Measurements from ENCODE around the gene CACNA1S.

CACNA1S gene

DNA sequence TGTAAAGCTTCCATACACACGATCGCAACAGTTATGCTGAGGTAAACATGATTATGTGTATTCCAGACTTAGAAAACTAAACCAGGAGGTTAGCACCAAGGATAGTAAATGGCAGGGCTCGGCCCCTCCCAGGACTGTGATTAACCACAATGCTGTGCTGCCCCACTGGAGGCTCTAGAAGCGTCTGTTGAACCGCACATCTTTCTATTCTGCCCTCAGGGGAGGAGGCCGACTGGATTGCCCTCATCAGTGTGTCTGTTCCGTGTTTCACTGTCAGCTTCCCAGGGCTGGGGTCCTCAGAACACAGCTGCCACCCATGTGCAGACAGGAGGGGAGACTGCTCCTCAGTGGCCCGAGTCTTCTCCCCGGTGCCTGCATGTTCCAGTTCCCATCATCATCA, 27.5 kb upstream of the CACNA1S start:
- no peak for DNase-seq

DNA sequence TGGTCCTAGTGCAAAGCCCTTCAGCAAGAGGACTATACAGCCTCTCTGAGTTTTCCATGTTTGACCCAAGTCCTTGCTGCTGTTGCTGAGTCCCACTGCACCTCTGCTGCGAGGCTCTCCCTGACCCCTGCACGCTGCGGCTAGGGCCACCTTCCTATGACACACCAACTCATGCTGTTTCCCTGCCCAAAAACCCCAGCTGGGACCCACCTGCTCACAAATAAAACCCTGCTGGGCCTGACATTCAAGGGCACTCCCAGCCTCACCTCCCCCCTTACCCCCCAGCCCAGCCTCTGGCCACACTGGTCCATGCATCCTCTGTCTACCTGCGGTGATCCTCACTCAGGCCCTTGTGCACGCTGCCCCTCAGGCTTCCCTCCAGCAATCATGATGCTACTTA, 27.1 kb upstream of the CACNA1S start:
- DNase-seq, result no peak

DNA sequence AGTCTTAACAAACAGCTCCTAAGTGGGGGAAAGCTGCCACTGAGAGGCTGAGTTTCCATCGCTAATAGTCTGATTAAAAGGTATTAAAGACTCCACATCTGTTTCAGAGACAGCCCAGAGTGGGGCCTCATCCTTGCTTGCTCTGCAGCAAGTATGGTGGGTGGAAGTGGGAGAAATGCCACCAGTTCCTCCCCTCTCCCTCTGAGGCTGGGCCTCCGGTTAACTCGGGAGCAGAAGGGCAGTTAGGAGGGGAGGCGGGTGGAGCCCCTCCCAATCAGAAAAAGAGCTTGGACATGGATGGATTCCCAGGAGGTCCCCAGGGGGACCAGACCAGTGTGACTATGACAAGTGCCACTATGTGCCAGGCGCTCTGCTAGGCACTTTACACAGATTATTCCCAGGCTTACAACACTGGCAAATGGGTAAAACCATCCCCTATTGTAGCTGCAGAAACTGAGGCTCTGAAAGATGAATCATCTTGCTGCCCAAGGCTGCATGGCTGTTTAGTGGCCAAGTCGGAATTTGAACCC, 26.1 kb upstream of the CACNA1S start:
- DNase-seq, result no peak

GRCh38 chr1:201137579-201138310, 25.5 kb upstream of the CACNA1S start:
- DNase-seq, result peak; percentile 83

- DNase-seq, result no peak
Observed at GRCh38 chr1:201137024-201137392, 24.8 kb upstream of the CACNA1S start.

GRCh38 chr1:201136355-201137023, 24.3 kb upstream of the CACNA1S start:
- DNase-seq, result no peak

DNA sequence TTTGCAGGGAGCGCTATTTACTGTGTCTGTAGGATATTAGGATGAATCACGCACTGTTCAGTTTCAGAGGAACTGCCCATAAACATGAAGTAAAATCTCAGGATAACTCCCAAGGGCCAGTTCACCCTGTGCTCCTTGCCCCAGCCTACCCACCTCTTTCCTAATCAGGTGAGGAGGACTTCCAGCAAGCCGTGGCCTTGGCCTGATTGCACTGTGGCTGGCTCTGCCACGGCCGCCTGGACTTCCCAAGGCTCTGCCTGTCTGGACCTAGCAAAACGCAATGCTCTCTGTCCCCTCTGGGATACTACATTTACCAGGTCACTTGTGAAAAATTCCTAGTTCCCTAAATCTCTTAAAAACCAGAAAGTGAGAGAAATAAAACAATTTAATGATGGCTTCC, 22.2 kb upstream of the CACNA1S start:
- DNase-seq, result no peak

DNA sequence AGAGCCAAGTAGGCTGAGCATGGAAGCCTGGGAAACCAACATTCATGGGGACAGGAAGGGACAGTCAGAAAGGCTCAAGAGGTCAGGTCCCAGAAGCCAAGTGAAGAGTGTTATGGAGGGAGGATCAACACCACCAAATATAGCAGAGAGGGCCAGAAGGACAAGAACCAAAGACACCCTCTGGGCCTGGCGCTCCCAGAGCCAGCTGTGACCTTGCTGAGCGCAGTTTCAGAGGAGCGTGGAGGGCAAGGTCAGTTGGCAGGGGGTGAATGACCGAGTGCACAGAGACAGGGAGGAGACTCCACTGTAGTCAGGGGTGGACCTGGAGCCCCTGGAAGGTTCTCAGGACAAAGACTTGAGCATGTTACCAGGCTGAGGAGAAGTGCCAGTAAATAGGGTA, 19.2 kb upstream of the CACNA1S start:
- DNase-seq, result no peak

DNA sequence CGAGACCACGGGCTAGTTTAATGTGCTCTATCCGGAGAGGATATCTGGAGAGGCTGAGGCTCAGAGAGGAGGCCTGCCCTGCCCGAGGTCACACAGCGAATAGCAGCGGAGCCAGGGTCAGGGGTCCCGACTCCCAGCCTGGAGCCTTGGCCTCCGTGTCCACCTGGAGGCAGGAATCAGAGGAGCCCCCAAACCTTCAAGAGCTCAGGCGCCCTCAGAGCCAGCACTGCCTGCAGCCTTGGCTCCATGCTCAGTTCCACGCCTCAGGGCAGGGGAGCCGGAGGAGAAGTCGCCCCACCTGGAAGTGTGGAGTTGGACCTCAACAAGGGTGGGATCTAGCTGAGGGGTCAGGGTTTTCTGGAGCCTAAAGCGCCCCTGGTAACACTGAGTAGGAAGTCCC, 16.7 kb upstream of the CACNA1S start:
- no peak for DNase-seq

DNA sequence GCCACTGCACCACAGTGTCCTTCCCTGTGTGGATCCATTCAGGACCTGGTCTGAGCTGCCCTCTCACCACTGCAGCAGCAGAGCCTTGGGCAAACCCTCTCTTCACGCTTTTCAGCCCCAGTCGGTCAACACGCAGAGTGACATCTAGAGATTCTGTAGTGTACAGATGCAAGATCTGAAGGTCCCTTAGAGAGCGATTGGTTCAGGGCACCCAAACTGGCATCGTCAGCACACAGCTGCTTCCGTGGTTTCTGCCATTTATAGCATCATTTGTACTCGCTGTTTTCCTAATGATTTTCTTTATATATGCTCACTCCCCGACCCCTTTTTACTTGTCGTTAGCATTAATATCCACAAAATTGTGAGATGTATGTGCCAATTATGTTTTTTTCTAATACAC, 16.2 kb upstream of the CACNA1S start:
- no peak for DNase-seq

GRCh38 chr1:201127755-201128455, 15.7 kb upstream of the CACNA1S start:
- no peak for DNase-seq

DNA sequence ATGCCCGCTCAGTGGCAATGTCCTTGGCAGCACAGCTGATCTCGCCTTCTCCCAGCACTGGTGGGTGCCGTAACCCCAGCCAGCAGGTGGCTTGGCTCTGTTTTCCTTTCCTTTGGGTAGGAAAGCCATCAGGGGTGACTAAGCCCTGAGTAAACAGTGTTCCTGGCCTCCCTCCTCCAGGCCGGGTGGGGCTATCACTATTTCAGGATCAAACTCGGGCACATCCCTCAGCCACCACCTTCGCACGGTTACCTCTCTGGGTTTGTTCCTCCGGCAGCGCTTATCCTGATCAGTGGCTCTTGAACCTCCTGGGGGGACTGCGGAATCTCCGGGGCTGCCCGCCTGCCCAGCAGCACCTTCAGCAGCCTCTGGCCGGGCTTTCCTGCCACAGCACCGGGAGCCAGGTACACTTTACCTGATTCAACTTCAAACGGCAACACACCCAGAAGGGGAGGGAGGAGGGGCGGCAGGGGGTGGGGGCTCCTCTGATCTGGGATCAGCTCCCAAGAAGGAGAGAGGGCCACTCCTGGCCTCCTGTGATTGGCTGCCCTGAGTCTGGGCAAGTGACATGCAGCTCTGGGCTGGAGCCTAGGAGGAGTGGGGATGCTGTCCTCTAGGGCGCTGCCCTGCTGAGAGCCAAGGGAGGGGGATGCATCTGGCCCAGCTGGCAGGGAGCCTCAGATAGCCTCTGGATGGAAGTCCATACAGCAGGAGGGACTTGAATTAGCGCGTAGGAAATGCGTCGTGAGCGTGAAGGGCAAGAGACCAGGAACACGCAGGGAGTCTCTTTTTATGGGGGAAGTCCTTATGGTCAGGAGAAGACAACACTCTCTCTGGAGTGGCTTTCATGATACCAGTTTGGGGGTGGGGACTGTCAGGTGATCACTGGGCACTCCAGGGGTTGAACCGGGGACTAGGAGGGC, 14.9 kb upstream of the CACNA1S start, which contains the start of gene ASCL5:
ASCL5 (minus strand) TSS at position 353 of the 923 bp plus-strand sequence. CDS start 11,812 bp downstream, outside the sequence.
- no peak for DNase-seq

DNA sequence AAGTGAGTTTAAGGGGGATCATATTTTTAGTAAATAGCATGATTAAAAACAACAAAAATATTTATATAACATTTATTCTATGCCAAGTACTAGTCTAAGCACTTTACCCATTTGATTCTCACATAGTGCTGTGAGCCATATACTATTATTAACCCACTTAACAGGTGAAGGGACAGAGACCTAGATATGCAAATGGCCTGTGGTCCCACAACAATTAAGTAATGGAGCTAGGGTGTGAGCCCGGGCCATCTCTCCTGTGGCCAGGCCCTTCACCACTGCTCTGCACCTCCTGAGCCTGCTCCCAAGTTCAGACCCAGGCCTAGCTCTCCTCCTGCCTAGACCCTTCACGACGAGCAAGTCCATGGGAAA, 14.2 kb upstream of the CACNA1S start:
- DNase-seq, result no peak

DNA sequence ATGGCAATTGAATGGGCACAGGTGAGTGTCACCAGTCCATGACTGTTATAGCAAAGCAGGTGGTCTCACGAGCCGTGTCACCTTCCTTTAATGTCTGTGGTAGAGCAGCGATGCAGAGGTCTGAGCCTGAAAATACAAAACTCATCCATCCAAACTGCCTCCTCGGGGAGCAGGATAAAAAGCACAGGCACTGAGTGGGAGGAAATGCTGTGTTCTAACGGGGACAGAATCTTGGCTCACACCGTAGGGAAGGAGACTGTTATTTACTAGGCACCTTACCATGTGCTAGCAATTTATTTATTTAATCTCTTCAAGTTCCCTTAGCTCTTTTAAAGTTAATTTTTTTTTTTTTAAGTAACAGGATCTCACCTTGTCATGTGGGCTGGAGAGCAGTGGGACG, 13.6 kb upstream of the CACNA1S start:
- DNase-seq, result no peak

GRCh38 chr1:201125019-201125418, 12.8 kb upstream of the CACNA1S start:
- no peak for DNase-seq

DNA sequence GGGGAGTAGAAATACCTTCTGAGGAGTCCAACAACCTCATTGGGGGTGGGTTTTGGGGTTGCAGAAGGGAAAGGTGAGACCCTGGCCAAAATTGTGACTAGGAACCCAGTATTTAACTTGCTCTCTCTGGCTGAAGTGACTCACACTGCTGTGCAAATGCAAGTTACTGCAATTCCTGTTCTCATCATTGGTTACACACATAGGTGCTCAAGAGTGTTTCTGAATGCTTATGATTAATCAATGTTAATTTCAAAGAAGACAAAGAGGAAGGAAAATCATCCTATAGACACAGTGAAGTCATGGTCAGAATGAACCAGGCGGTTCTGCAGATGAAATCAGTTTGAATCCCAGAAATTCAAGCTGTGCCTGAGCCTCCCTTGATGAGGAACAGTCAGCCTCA, 11.6 kb upstream of the CACNA1S start:
- DNase-seq, result no peak

DNA sequence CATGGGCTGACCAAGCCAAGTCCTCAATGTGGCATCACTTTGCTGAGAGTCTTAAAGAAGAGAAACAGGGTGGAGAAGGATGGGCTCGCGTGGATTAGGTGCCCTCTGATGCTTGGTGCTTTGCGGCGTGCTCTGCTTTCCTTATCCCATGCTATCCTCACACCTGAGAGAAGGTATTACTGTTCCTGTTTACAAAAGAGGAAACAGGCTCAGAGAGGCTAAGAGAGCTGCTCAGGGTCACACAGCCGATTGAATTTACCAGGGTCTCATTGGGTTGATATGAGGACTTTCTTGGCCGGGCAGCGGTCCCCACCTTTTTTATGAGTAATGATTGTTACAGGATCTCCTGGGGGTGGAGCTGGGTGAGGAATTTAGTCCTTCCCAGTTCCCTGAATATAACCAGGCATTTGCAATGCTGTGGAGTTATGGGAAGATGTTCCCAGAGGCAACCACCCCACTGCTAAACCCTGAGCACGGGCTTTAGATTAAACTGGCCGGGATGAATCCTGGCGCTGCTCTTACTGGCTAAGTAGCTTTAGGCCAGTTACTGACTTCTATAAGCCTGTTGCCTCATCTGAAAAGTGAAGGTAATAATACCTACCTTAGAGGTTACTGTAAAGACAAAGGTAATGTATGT, 10.2 kb upstream of the CACNA1S start:
- no peak for DNase-seq

- no peak for DNase-seq
Observed at GRCh38 chr1:201119206-201120197, 7.3 kb upstream of the CACNA1S start.

GRCh38 chr1:201116091-201116490, 3.9 kb upstream of the CACNA1S start:
- DNase-seq, result no peak

DNA sequence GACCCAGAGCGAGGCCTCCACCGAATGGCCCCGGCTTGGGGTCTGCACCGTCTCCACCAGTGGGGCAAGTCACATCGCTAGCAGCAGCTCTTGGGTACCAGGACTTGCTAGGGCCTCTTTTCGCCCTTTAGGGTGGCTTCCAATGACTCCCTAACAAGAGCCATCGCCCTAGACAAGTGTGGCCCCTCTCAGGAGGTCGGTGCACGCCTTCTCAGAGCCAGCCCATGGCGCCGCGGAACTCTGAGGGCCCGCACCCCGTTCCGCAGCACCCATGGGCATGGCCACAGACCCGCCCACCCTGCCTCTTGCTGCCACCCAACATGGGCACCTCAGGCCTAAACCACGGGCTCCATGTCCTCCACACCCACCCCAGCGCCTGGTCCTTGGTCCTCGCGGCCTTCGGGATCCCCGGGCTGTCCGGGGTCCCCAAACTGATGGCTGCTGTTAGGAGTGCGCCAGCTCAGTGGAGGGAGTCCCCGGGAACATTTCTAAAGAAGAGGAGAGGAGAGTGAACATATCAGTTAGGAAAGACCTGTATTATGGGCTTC, 3.2 kb upstream of the CACNA1S start:
- no peak for DNase-seq
